Adipose tissue (tissue), 3 donors: ENCODE results near the gene TRIM46. TPM values are rescaled to one million over a fixed set of nuclear protein-coding genes. Genes with fewer than 3 reads are reported as not detected.

ENCODE experiments used
- H3K27ac ChIP-seq: one replicate; pipeline ENCODE4 v1.5.1; 2013; ENCODE audit warnings: low read depth, low read length
- WGBS, 3 donors: extraction: QIAGEN DNeasy Blood & Tissue Kit; methylation state at CpG; one replicate each; pipeline ENCODE4 v1.1.7; 2013; 5-methylcytosine and 5-hydroxymethylcytosine counted together
- polyA plus RNA-seq, 3 donors: library from polyadenylated mRNA; stranded (reverse); fragments of 200-250 nt; gene quantifications; one replicate each; pipeline ENCODE4 v1.2.3, GENCODE V29; 2013
- donor health status: healthy with polysubstance abuse.
- donor health status: Bipolar disorder and iron deficiency.
- donor health status: healthy.

Gene TRIM46
- polyA plus RNA-seq = under 1 TPM; 0.16 to 0.45 (median 0.33) TPM

- H3K27ac ChIP-seq = peak within 1 kb of the TSS; percentile 34
- WGBS, 3 donors = 2 to 4% (median 4%) methylated on average over 36 to 38 of the region's 38 CpGs
These were observed at the start of gene TRIM46 for GRCh38 chr1:155173478-155174323. TSS of gene TRIM46 (plus strand) at chr1:155173849. CDS start at chr1:155173967, 118 bp downstream.

- H3K27ac ChIP-seq = no peak overlapping the region
- 75 to 82% (median 82%) methylated on average over 16 of the region's 16 CpGs for WGBS, 3 donors
These were observed 48.9 kb upstream of the TRIM46 start for GRCh38 chr1:155124503-155125463.

GRCh38 chr1:155125511-155125945, 48.1 kb upstream of the TRIM46 start:
- 70 to 83% (median 75%) methylated on average over 11 of the region's 11 CpGs for WGBS, 3 donors
- H3K27ac ChIP-seq = no peak overlapping the region

- peak overlapping the region; percentile 54 for H3K27ac ChIP-seq
- 24 to 39% (median 31%) methylated on average over 43 to 53 of the region's 53 CpGs for WGBS, 3 donors
These were observed 47.6 kb upstream of the TRIM46 start for GRCh38 chr1:155125946-155126555.

- 4 to 7% (median 6%) methylated on average over 32 of the region's 32 CpGs for WGBS, 3 donors
- H3K27ac ChIP-seq = peak overlapping the region; percentile 54
These were observed 47.0 kb upstream of the TRIM46 start for GRCh38 chr1:155126556-155127104.

- no peak within 1 kb of the TSS for H3K27ac ChIP-seq
- WGBS, 3 donors = 0% methylated on average over 53 to 76 of the region's 76 CpGs
These were observed 46.3 kb upstream of the TRIM46 start, which contains the start of gene EFNA1 for GRCh38 chr1:155127105-155127966. TSS of gene EFNA1 (plus strand) at chr1:155127876. CDS start at chr1:155127978, 102 bp downstream.

- no peak overlapping the region for H3K27ac ChIP-seq
- 2 to 3% (median 3%) methylated on average over 17 of the region's 17 CpGs for WGBS, 3 donors
These were observed 45.5 kb upstream of the TRIM46 start for GRCh38 chr1:155127967-155128754.

GRCh38 chr1:155128755-155129473, 44.7 kb upstream of the TRIM46 start:
- H3K27ac ChIP-seq = no peak overlapping the region

GRCh38 chr1:155130272-155131006, 43.2 kb upstream of the TRIM46 start:
- 20 to 31% (median 22%) methylated on average over 6 of the region's 6 CpGs for WGBS, 3 donors
- no peak overlapping the region for H3K27ac ChIP-seq

More at GRCh38 chr1:155128755-155129473, 44.7 kb upstream of the TRIM46 start:
- 2 to 11% (median 10%) methylated on average over 11 to 14 of the region's 14 CpGs for WGBS, 3 donors

GRCh38 chr1:155131285-155131684, 42.4 kb upstream of the TRIM46 start:
- no peak overlapping the region for H3K27ac ChIP-seq

GRCh38 chr1:155131856-155132255, 41.8 kb upstream of the TRIM46 start:
- WGBS, 3 donors = 51 to 72% (median 57%) methylated on average over 2 of the region's 2 CpGs
- H3K27ac ChIP-seq = no peak overlapping the region

More at GRCh38 chr1:155131285-155131684, 42.4 kb upstream of the TRIM46 start:
- WGBS, 3 donors = 45 to 79% (median 68%) methylated on average over 8 of the region's 8 CpGs

GRCh38 chr1:155133799-155134281, 39.8 kb upstream of the TRIM46 start:
- H3K27ac ChIP-seq = no peak overlapping the region
- WGBS, 3 donors = 52 to 78% (median 74%) methylated on average over 7 of the region's 7 CpGs

GRCh38 chr1:155134322-155134721, 39.3 kb upstream of the TRIM46 start:
- no peak overlapping the region for H3K27ac ChIP-seq
- 44 to 66% (median 55%) methylated on average over 1 of the region's 1 CpG for WGBS, 3 donors

GRCh38 chr1:155134880-155135414, 38.7 kb upstream of the TRIM46 start:
- H3K27ac ChIP-seq = peak overlapping the region; percentile 90
- WGBS, 3 donors = 6 to 9% (median 9%) methylated on average over 18 of the region's 18 CpGs
